HCT116 (cell line): ENCODE measurements around the gene RBM12. TPM values are rescaled to one million over a fixed set of nuclear protein-coding genes. Genes with fewer than 3 reads are reported as not detected.
A peak's percentile ranks its signal among the peaks of the same experiment; 100 is the strongest.

Experiments used
- ATAC-seq: fragments of 200-7000 bp; cut with Tn5 transposase; 2 replicates; pipeline ENCODE4 v1.9.1; 2020; ENCODE audit warnings: mild to moderate bottlenecking, moderate library complexity
- Bru-seq: library from RNA; stranded (reverse); fragments of 400-500 nt; gene quantifications from one replicate; lab custom pipeline; 2021; lab: Mats Ljungman, UMichigan
- BruChase-seq, 2 experiments: library from RNA; stranded (reverse); fragments of 400-500 nt; gene quantifications; one replicate each; lab custom pipeline; 2021; lab: Mats Ljungman, UMichigan
- BruUV-seq: library from RNA; stranded (reverse); fragments of 400-500 nt; replicated peaks from 2 replicates; lab custom pipeline; 2021; lab: Mats Ljungman, UMichigan
- CTCF ChIA-PET: fragments of 300-600 bp; sonication (Branson Sonifier 250); formaldehyde crosslinking; loops from one replicate; lab custom pipeline; 2021; ENCODE audit warnings: antibody characterized with exemption; lab: Charles Lee
- POLR2A ChIA-PET: fragments of 300-600, 350-600 bp; sonication (Branson Sonifier 250); formaldehyde crosslinking; loops from one replicate; lab custom pipeline; 2021; ENCODE audit warnings: antibody characterized with exemption; lab: Charles Lee
- RAD21 ChIA-PET, 2 experiments: fragments of 300-600 bp; sonication (Branson Sonifier 250); formaldehyde crosslinking; loops; one replicate each; lab custom pipeline; 2023; ENCODE audit warnings: low total read pairs in 2 of 2; ENCODE audit not compliant: uncharacterized antibody in 2 of 2, unreplicated experiment in 2 of 2, low non-redundant PET in 1 of 2; lab: Charles Lee
- DNase-seq: peaks from one replicate; pipeline ENCODE4 v3.0.0-alpha.2; 2010; ENCODE audit warnings: low read depth, low spot score
- H2AFZ ChIP-seq: fragments of 200-600 bp; shearing (Covaris generic), sonication (generic); 2 replicates; pipeline ENCODE4 v1.6.1; 2017; ENCODE audit warnings: low read depth, mixed run types, mixed read lengths, antibody characterized with exemption, low read length; ENCODE audit not compliant: poor library complexity, severe bottlenecking
- H3K27ac ChIP-seq: 2 replicates; pipeline ENCODE4 v1.5.1; 2012; ENCODE audit warnings: low read depth, low read length
- H3K27me3 ChIP-seq: fragments of 200-600 bp; sonication (generic); 2 replicates; pipeline ENCODE4 v1.6.1; 2016; ENCODE audit warnings: mixed run types, low read length, mixed read lengths; ENCODE audit not compliant: insufficient read depth
- H3K36me3 ChIP-seq, 2 experiments: fragments of 200-500 bp in 1 of 2; fragments of 200-600 bp in 1 of 2; sonication (Bioruptor generic) in 1 of 2; sonication (generic) in 1 of 2; 2 replicates each; pipeline versions ENCODE4 v1.5.1 to v1.6.1; 2014 to 2016; ENCODE audit warnings: low read length in 2 of 2, inconsistent platforms in 1 of 2, mixed read lengths in 1 of 2, mixed run types in 1 of 2; ENCODE audit not compliant: insufficient read depth in 2 of 2, control insufficient read depth in 1 of 2
- H3K4me1 ChIP-seq, 2 experiments: fragments of 200-600 bp in 1 of 2; sonication (generic) in 1 of 2; 2 replicates each; pipeline versions ENCODE4 v1.5.1 to v1.6.1; 2012 to 2017; ENCODE audit warnings: low read length in 2 of 2, inconsistent platforms in 1 of 2, mild to moderate bottlenecking in 1 of 2, mixed read lengths in 1 of 2, mixed run types in 1 of 2, moderate library complexity in 1 of 2; ENCODE audit not compliant: insufficient read depth in 2 of 2, control insufficient read depth in 1 of 2
- H3K4me2 ChIP-seq: fragments of 200-600 bp; sonication (generic); 2 replicates; pipeline ENCODE4 v1.6.1; 2017; ENCODE audit warnings: mixed run types, low read length, mixed read lengths
- H3K4me3 ChIP-seq, 2 experiments: fragments of 200-600 bp in 1 of 2; sonication (generic) in 1 of 2; replicated peaks in 1 of 2; 2 replicates each; pipeline ENCODE4 v1.5.1; 2011 to 2016; ENCODE audit warnings: low read length in 2 of 2, control low read depth in 1 of 2, low read depth in 1 of 2, mild to moderate bottlenecking in 1 of 2, mixed read lengths in 1 of 2, mixed run types in 1 of 2
- H3K79me2 ChIP-seq: fragments of 200-600 bp; sonication (generic); 2 replicates; pipeline ENCODE4 v1.6.1; 2017; ENCODE audit warnings: mild to moderate bottlenecking, mixed run types, low read length, moderate library complexity, mixed read lengths; ENCODE audit not compliant: insufficient read depth
- H3K9ac ChIP-seq: fragments of 200-600 bp; sonication (generic); 2 replicates; pipeline ENCODE4 v1.6.1; 2016; ENCODE audit warnings: low read length, mixed read lengths
- H3K9me2 ChIP-seq: fragments of 200-600 bp; sonication (generic), shearing (Covaris generic); 2 replicates; pipeline ENCODE4 v1.6.1; 2017; ENCODE audit warnings: mixed run types, mild to moderate bottlenecking, moderate library complexity; ENCODE audit not compliant: insufficient read depth
- H3K9me3 ChIP-seq, 2 experiments: fragments of 200-500 bp in 1 of 2; fragments of 200-600 bp in 1 of 2; sonication (Bioruptor generic) in 1 of 2; sonication (generic) in 1 of 2; 2 replicates each; pipeline ENCODE4 v1.6.1; 2014 to 2017; ENCODE audit warnings: low read length in 2 of 2, mixed read lengths in 2 of 2, inconsistent platforms in 1 of 2, low read depth in 1 of 2, mild to moderate bottlenecking in 1 of 2, mixed run types in 1 of 2, moderate library complexity in 1 of 2; ENCODE audit not compliant: control insufficient read depth in 1 of 2, insufficient read depth in 1 of 2
- H4K20me1 ChIP-seq: fragments of 200-600 bp; sonication (generic), shearing (Covaris generic); 2 replicates; pipeline ENCODE4 v1.6.1; 2017; ENCODE audit warnings: mixed run types, mild to moderate bottlenecking, moderate library complexity; ENCODE audit not compliant: insufficient read depth
- ATF3 ChIP-seq: IDR thresholded peaks from 2 replicates; pipeline ENCODE4 v1.6.1; 2012
- CEBPB ChIP-seq: IDR thresholded peaks from 2 replicates; pipeline ENCODE4 v1.6.1; 2012; ENCODE audit warnings: low read depth
- EGR1 ChIP-seq: IDR thresholded peaks from 2 replicates; pipeline ENCODE4 v1.6.1; 2012; ENCODE audit warnings: low read depth
- ELF1 ChIP-seq: IDR thresholded peaks from 2 replicates; pipeline ENCODE4 v1.6.1; 2012; ENCODE audit warnings: low read depth, borderline replicate concordance
- EZH2 ChIP-seq: fragments of 200-600 bp; sonication (generic); IDR thresholded peaks from 2 replicates; pipeline ENCODE4 v1.6.1; 2017; ENCODE audit warnings: antibody characterized with exemption, mixed run types
- EZH2phosphoT487 ChIP-seq: fragments of 200-600 bp; IDR thresholded peaks from 2 replicates; pipeline ENCODE4 v1.6.1; 2018; ENCODE audit warnings: antibody characterized with exemption, borderline replicate concordance
- FOSL1 ChIP-seq: IDR thresholded peaks from 2 replicates; pipeline ENCODE4 v1.6.1; 2012; ENCODE audit warnings: low read depth
- JUND ChIP-seq: IDR thresholded peaks from 2 replicates; pipeline ENCODE4 v1.6.1; 2012
- MAX ChIP-seq: IDR thresholded peaks from 2 replicates; pipeline ENCODE4 v1.6.1; 2012
- POLR2A ChIP-seq: IDR thresholded peaks from 2 replicates; pipeline ENCODE4 v1.7.0; 2011; ENCODE audit warnings: borderline replicate concordance; ENCODE audit not compliant: insufficient read depth, insufficient read length; ENCODE audit errors: extremely low read depth
- POLR2AphosphoS5 ChIP-seq: IDR thresholded peaks from 2 replicates; pipeline ENCODE4 v1.6.1; 2011; ENCODE audit warnings: mild to moderate bottlenecking, low read depth, low read length, moderate library complexity
- SP1 ChIP-seq: IDR thresholded peaks from 2 replicates; pipeline ENCODE4 v1.6.1; 2012; ENCODE audit warnings: low read depth
- SRF ChIP-seq: IDR thresholded peaks from 2 replicates; pipeline ENCODE4 v1.6.1; 2012; ENCODE audit warnings: low read depth
- TCF7L2 ChIP-seq: IDR thresholded peaks from 2 replicates; pipeline ENCODE4 v1.7.0; 2011; ENCODE audit warnings: borderline replicate concordance, inconsistent platforms; ENCODE audit not compliant: insufficient read depth, insufficient read length; ENCODE audit errors: extremely low read depth
- YY1 ChIP-seq: IDR thresholded peaks from 2 replicates; pipeline ENCODE4 v1.6.1; 2011; ENCODE audit warnings: low read length, low read depth, moderate library complexity, mild to moderate bottlenecking; ENCODE audit not compliant: insufficient replicate concordance; ENCODE audit errors: extremely low read depth
- ZFX ChIP-seq: fragments of 450-650 bp; IDR thresholded peaks from 2 replicates; pipeline ENCODE4 v1.6.1; 2017
- ZNF274 ChIP-seq: fragments of 200-500 bp; sonication (Bioruptor generic); IDR thresholded peaks from 2 replicates; pipeline ENCODE4 v1.6.1; 2014; ENCODE audit warnings: mild to moderate bottlenecking, low read depth, low read length, inconsistent platforms
- intact Hi-C: fragments of 100-400 bp; cut with micrococcal nuclease; formaldehyde crosslinking; loops from 2 replicates; pipeline ENCODE4 v1.10.0; 2022
- long read RNA-seq: library from polyadenylated mRNA; unstranded; transcript quantifications from one replicate; pipeline ENCODE4 v2.0.0, GENCODE V29; 2021; ENCODE audit not compliant: unreplicated experiment
- polyA plus RNA-seq: library from polyadenylated mRNA; unstranded; fragments of >200 nt; gene quantifications from 2 replicates; pipeline ENCODE4 v1.2.1, GENCODE V29; 2012; ENCODE audit warnings: missing spikeins
- total RNA-seq: library from RNA; stranded (reverse); gene quantifications from one replicate; pipeline ENCODE4 v1.2.1, GENCODE V29; 2021; ENCODE audit not compliant: unreplicated experiment
- TF ChIP-seq, protein P1 (sequence below): IDR thresholded peaks from 2 replicates; pipeline ENCODE4 v1.6.1; 2011; ENCODE audit warnings: mild to moderate bottlenecking, low read length, moderate library complexity; ENCODE audit not compliant: insufficient replicate concordance; ENCODE audit errors: extremely low read depth

RBM12 gene, protein sequence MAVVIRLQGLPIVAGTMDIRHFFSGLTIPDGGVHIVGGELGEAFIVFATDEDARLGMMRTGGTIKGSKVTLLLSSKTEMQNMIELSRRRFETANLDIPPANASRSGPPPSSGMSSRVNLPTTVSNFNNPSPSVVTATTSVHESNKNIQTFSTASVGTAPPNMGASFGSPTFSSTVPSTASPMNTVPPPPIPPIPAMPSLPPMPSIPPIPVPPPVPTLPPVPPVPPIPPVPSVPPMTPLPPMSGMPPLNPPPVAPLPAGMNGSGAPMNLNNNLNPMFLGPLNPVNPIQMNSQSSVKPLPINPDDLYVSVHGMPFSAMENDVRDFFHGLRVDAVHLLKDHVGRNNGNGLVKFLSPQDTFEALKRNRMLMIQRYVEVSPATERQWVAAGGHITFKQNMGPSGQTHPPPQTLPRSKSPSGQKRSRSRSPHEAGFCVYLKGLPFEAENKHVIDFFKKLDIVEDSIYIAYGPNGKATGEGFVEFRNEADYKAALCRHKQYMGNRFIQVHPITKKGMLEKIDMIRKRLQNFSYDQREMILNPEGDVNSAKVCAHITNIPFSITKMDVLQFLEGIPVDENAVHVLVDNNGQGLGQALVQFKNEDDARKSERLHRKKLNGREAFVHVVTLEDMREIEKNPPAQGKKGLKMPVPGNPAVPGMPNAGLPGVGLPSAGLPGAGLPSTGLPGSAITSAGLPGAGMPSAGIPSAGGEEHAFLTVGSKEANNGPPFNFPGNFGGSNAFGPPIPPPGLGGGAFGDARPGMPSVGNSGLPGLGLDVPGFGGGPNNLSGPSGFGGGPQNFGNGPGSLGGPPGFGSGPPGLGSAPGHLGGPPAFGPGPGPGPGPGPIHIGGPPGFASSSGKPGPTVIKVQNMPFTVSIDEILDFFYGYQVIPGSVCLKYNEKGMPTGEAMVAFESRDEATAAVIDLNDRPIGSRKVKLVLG
- 110 TPM for total RNA-seq
- polyA plus RNA-seq, result 48.6 and 49.1 TPM in 2 replicates
- Bru-seq, nascent RNA, result percentile 98 among the genes with signal in this experiment
- BruChase-seq, experiment 1, labeled RNA remaining after a 6-hour chase, result percentile 99 among the genes with signal in this experiment
- percentile 100 among the genes with signal in this experiment for BruChase-seq, experiment 2, labeled RNA remaining after a 2-hour chase
- long read RNA-seq, full-length matches to known transcripts, result 25 of 57 reads
- long read RNA-seq, partial matches to known transcripts, result 1 of 57 reads
- long read RNA-seq, other reads (novel, unspliced or antisense), result 31 of 57 reads

GRCh38 chr20:35664466-35665206, at the start of gene RBM12, which contains the start of gene CPNE1:
Gene RBM12 (minus strand): TSS chr20:35664900. CDS start chr20:35655322, 9,578 bp downstream.
Gene CPNE1 (minus strand): TSS chr20:35664900. CDS start chr20:35632923, 31,977 bp downstream.
- H3K9ac ChIP-seq, result peak within 1 kb of the TSS; percentile 97
- no peaks in the 10 kb centered on the region for H3K9me2 ChIP-seq
- H3K4me3 ChIP-seq, result peak within 1 kb of the TSS; percentile 79 to 87
- ChIA-PET RAD21 (no interaction called here), CTCF (no interaction called here), POLR2A (interaction anchor here (0.6 to 1.0 kb wide), 2 partner anchors 45 to 78 kb away, joined by 3 to 5 read pairs; partner anchors contain the start of gene RBM39)
- no peaks in the 10 kb centered on the region for H3K9me3 ChIP-seq
- intact Hi-C loops, result no loop called here
- no TSS peak for BruUV-seq
- peaks cover 31 to 43% of the 10 kb centered on the region in 2 experiments for H3K4me1 ChIP-seq
- H3K27me3 ChIP-seq, result no peaks in the 10 kb centered on the region
- H3K4me2 ChIP-seq, result peak within 1 kb of the TSS; percentile 80
- ATAC-seq (peak; percentile 88), DNase-seq (peak; percentile 83)
- H2AFZ ChIP-seq, result no peak within 1 kb of the TSS
- H4K20me1 ChIP-seq, result peaks cover 38% of the 10 kb centered on the region
- H3K79me2 ChIP-seq, result peaks cover 51% of the 10 kb centered on the region
- TF ChIP-seq YY1 (peak; percentile 98), TCF7L2 (no peak), SRF (no peak), ELF1 (peak; percentile 86), EZH2phosphoT487 (no peak), JUND (no peak; the same call in 1 of the 2 replicates), SP1 (no peak; the same call in 1 of the 2 replicates), POLR2A (peak; percentile 86), ZFX (peak; percentile 99), CEBPB (no peak), ZNF274 (no peak), EZH2 (no peak), POLR2AphosphoS5 (peak; percentile 98), FOSL1 (no peak), ATF3 (no peak), EGR1 (no peak), MAX (peak; percentile 75; the same call in 1 of the 2 replicates)
- TF ChIP-seq, protein P1, sequence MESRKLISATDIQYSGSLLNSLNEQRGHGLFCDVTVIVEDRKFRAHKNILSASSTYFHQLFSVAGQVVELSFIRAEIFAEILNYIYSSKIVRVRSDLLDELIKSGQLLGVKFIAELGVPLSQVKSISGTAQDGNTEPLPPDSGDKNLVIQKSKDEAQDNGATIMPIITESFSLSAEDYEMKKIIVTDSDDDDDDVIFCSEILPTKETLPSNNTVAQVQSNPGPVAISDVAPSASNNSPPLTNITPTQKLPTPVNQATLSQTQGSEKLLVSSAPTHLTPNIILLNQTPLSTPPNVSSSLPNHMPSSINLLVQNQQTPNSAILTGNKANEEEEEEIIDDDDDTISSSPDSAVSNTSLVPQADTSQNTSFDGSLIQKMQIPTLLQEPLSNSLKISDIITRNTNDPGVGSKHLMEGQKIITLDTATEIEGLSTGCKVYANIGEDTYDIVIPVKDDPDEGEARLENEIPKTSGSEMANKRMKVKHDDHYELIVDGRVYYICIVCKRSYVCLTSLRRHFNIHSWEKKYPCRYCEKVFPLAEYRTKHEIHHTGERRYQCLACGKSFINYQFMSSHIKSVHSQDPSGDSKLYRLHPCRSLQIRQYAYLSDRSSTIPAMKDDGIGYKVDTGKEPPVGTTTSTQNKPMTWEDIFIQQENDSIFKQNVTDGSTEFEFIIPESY, result peak; percentile 9
- peaks cover 5 to 6% of the 10 kb centered on the region in 2 experiments; a peak in 2 of 4 replicates for H3K36me3 ChIP-seq
- peak within 1 kb of the TSS; percentile 88 for H3K27ac ChIP-seq
